Activated naive CD8-positive, alpha-beta T cell treated with anti-CD3 and anti-CD28 coated beads, Interleukin-2, amount 50 U/mL, for 16 hours (primary cell): ENCODE data around the gene ARHGAP35.

Experiments used
- DNase-seq: peaks from one replicate; pipeline ENCODE4 v3.0.0-alpha.2; 2020; ENCODE audit warnings: low read depth, low spot score

ARHGAP35 gene

GRCh38 chr19:46902402-46902766, 41.6 kb downstream of the ARHGAP35 start:
- no peak for DNase-seq

- no peak for DNase-seq
Measured at GRCh38 chr19:46903458-46903857, 42.7 kb downstream of the ARHGAP35 start.

- no peak for DNase-seq
Measured at GRCh38 chr19:46904114-46905060, 43.6 kb downstream of the ARHGAP35 start.

- DNase-seq: no peak
Measured at GRCh38 chr19:46906221-46906620, 45.4 kb downstream of the ARHGAP35 start.

GRCh38 chr19:46907880-46908279, 47.1 kb downstream of the ARHGAP35 start:
- DNase-seq: no peak

GRCh38 chr19:46909356-46909755, 48.6 kb downstream of the ARHGAP35 start:
- DNase-seq: no peak
